Activated CD4-positive, alpha-beta T cell treated with anti-CD3 and anti-CD28 coated beads for 36 hours (primary cell): ENCODE data around the gene MAEL. TPM values are rescaled to one million over a fixed set of nuclear protein-coding genes. Genes with fewer than 3 reads are reported as not detected.

Source experiments
- ATAC-seq: fragments of 200-7000 bp; cut with Tn5 transposase; one replicate; pipeline ENCODE4 v1.10.0; 2021; ENCODE audit warnings: mild to moderate bottlenecking, moderate library complexity
- CTCF ChIA-PET: fragments of 350-600 bp; sonication (Branson Sonifier 250); formaldehyde crosslinking; loops from one replicate; lab custom pipeline; 2021; ENCODE audit warnings: antibody characterized with exemption; lab: Charles Lee
- POLR2A ChIA-PET: fragments of 350-600 bp; sonication (Branson Sonifier 250); formaldehyde crosslinking; loops from one replicate; lab custom pipeline; 2021; ENCODE audit warnings: antibody characterized with exemption, inconsistent platforms; lab: Charles Lee
- DNase-seq: peaks from one replicate; pipeline ENCODE4 v3.0.0-alpha.2; 2020
- H3K27ac Mint-ChIP-seq: one replicate; pipeline ENCODE4 v1.8.0; 2021; ENCODE audit warnings: mixed read lengths
- H3K27me3 Mint-ChIP-seq: one replicate; pipeline ENCODE4 v1.8.0; 2021; ENCODE audit warnings: mixed read lengths
- H3K36me3 Mint-ChIP-seq: one replicate; pipeline ENCODE4 v1.8.0; 2021; ENCODE audit warnings: low read depth, mixed read lengths
- H3K4me1 Mint-ChIP-seq: one replicate; pipeline ENCODE4 v1.8.0; 2021; ENCODE audit warnings: mixed read lengths
- H3K4me3 Mint-ChIP-seq: one replicate; pipeline ENCODE4 v1.8.0; 2021; ENCODE audit warnings: mild to moderate bottlenecking, moderate library complexity, mixed read lengths
- H3K9me3 Mint-ChIP-seq: one replicate; pipeline ENCODE4 v1.8.0; 2021; ENCODE audit warnings: low read depth, mixed read lengths
- intact Hi-C, 2 experiments: fragments of 100-400 bp; cut with DNase I in 1 of 2; cut with micrococcal nuclease in 1 of 2; formaldehyde crosslinking; loops; one replicate each; pipeline versions ENCODE4 v1.14.2 to v1.15.1; 2022 to 2024; cut with DNase I, micrococcal nuclease
- total RNA-seq, 2 experiments: library from RNA; stranded (reverse); gene quantifications; one replicate each; pipeline ENCODE4 v1.2.3, GENCODE V29; 2021

Gene MAEL
- total RNA-seq, 2 experiments from 2014 or later, result 0.11 TPM; not detected in 1

- ChIA-PET CTCF (interaction anchor here (0.9 to 1.0 kb wide), 2 partner anchors 77 to 102 kb away, joined by 3 read pairs; no protein-coding TSS in a partner anchor), POLR2A (no interaction called here)
- intact Hi-C loops, result no loop called here
- H3K4me3 Mint-ChIP-seq, result no peak overlapping the region
- no peak overlapping the region for H3K27ac Mint-ChIP-seq
- peaks cover 2% of the 10 kb centered on the region for H3K36me3 Mint-ChIP-seq
- no peak for DNase-seq
- H3K4me1 Mint-ChIP-seq, result peaks cover 9% of the 10 kb centered on the region
- no peak for ATAC-seq
- H3K27me3 Mint-ChIP-seq, result peaks cover 16% of the 10 kb centered on the region
- H3K9me3 Mint-ChIP-seq, result no peaks in the 10 kb centered on the region
These were observed 32.8 kb upstream of the MAEL start for GRCh38 chr1:166956057-166956850.

- Mint-ChIP-seq H3K27ac (no peak overlapping the region), H3K4me3 (no peak overlapping the region), H3K36me3 (peaks cover 2% of the 10 kb centered on the region), H3K27me3 (peaks cover 16% of the 10 kb centered on the region), H3K9me3 (no peaks in the 10 kb centered on the region), H3K4me1 (peaks cover 9% of the 10 kb centered on the region)
- DNase-seq (no peak), ATAC-seq (no peak)
- intact Hi-C loops, result no loop called here
- CTCF ChIA-PET, result interaction anchor here (0.9 kb wide), 1 partner anchor 47 kb away, joined by 3 read pairs; no protein-coding TSS in a partner anchor
- POLR2A ChIA-PET, result no interaction called here
These were observed 32.2 kb upstream of the MAEL start for GRCh38 chr1:166956872-166957271.

DNA sequence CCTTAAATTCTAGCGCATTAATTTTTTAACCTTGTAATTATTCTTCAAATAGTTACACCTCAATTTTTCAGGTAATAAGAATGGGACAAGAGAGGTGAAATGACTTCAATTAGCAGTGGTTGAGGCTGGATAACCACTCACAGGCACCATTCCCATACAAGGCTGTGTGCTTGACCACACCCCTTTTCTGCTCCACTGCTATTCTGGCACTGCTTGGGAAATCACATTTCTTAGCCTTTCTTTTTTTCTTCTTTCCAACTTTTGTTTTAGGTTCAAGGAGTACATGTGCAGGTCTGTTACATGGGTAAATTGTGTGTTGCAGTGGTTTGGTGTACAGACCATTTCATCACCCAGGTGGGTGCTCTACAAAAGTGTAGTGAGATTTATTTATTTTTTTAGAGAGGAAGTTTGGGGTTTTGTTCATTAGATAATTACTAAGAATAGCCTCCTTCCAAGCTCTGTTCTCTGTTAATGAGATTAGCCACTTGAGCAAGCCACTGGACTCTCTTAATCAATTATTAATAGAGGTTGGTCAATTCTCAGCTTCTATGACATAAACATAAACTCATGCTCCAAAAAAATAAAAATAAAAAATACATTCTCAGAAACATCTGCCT lies 28.1 kb upstream of the MAEL start:
- H3K27me3 Mint-ChIP-seq, result peaks cover 14% of the 10 kb centered on the region
- H3K4me3 Mint-ChIP-seq, result no peak overlapping the region
- DNase-seq (no peak), ATAC-seq (no peak)
- ChIA-PET POLR2A (no interaction called here), CTCF (interaction anchor here (0.7 to 1.7 kb wide), 3 partner anchors 13 to 98 kb away, joined by 3 to 7 read pairs (median 5); no protein-coding TSS in a partner anchor)
- no peaks in the 10 kb centered on the region for H3K4me1 Mint-ChIP-seq
- H3K9me3 Mint-ChIP-seq, result no peaks in the 10 kb centered on the region
- no peaks in the 10 kb centered on the region for H3K36me3 Mint-ChIP-seq
- H3K27ac Mint-ChIP-seq, result no peak overlapping the region
- intact Hi-C loops, result no loop called here

GRCh38 chr1:166969074-166969677 lies 19.9 kb upstream of the MAEL start:
- Mint-ChIP-seq H3K27ac (peak overlapping the region; percentile 49), H3K9me3 (no peaks in the 10 kb centered on the region), H3K4me3 (no peak overlapping the region), H3K4me1 (peaks cover 45% of the 10 kb centered on the region), H3K36me3 (no peaks in the 10 kb centered on the region), H3K27me3 (peaks cover 26% of the 10 kb centered on the region)
- ChIA-PET CTCF (interaction anchor here (1.4 to 2.8 kb wide), 3 partner anchors 8 to 90 kb away, joined by 4 to 15 read pairs (median 4); no protein-coding TSS in a partner anchor), POLR2A (no interaction called here)
- DNase-seq, result peak; percentile 38
- intact Hi-C loops, result no loop called here
- peak; percentile 59 for ATAC-seq

DNA sequence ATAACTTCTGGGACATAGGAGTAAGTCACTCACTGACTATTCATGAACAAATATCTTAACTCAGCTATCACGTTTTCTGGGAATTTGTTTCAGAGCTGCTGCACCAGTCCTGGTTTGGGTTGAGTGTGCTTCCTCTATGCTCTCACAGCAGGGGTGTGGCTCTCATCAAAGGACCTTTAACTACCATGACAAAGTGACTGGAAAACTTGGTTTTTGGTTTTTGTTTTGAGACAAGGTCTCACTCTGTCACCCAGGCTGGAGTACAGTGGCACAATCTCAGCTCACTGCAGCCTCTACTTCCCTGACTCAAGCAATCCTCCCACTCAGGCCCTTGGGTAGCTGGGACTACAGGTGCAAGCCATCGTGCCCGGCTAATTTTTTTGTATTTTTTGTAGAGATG lies 17.8 kb upstream of the MAEL start:
- H3K4me1 Mint-ChIP-seq, result peaks cover 58% of the 10 kb centered on the region
- H3K27ac Mint-ChIP-seq, result no peak overlapping the region
- H3K9me3 Mint-ChIP-seq, result no peaks in the 10 kb centered on the region
- CTCF ChIA-PET, result interaction anchor here (1.8 kb wide), 1 partner anchor 86 kb away, joined by 6 read pairs; no protein-coding TSS in a partner anchor
- intact Hi-C loops, result loop anchor here (5.0 to 10.0 kb wide), 4 partner anchors 86 to 486 kb away; partner anchors contain the start of gene POU2F1 (in 1 of the 2)
- no peaks in the 10 kb centered on the region for H3K36me3 Mint-ChIP-seq
- DNase-seq (peak; percentile 51), ATAC-seq (peak; percentile 63)
- POLR2A ChIA-PET, result interaction anchor here (0.9 kb wide), 1 partner anchor 17 kb away, joined by 3 read pairs; no protein-coding TSS in a partner anchor
- peaks cover 26% of the 10 kb centered on the region for H3K27me3 Mint-ChIP-seq
- H3K4me3 Mint-ChIP-seq, result no peak overlapping the region

DNA sequence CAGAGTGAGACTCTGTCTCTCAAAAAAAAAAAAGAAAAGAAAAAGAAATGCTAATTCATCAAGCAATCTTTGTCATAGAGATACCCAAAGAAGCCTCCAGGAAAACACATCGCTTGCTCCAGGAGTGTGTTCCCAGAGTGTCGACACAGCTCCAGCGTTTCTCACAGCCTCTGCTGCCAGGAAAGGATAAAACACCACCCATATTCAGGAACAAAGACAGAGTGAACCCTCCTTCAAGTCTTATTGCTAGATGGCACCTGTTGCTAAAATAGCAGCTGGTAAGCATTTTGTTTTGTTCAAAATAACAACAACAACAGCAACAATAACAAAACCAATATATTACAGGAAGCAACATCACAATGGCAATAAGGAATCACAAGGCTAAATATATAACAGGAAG lies 16.9 kb upstream of the MAEL start:
- peaks cover 30% of the 10 kb centered on the region for H3K27me3 Mint-ChIP-seq
- H3K9me3 Mint-ChIP-seq, result no peaks in the 10 kb centered on the region
- no peaks in the 10 kb centered on the region for H3K36me3 Mint-ChIP-seq
- H3K4me3 Mint-ChIP-seq, result no peak overlapping the region
- peaks cover 64% of the 10 kb centered on the region for H3K4me1 Mint-ChIP-seq
- POLR2A ChIA-PET, result no interaction called here
- no peak overlapping the region for H3K27ac Mint-ChIP-seq
- CTCF ChIA-PET, result interaction anchor here (0.6 to 1.8 kb wide), 3 partner anchors 85 to 569 kb away, joined by 3 to 6 read pairs (median 3); no protein-coding TSS in a partner anchor
- DNase-seq, result no peak
- intact Hi-C loops, result loop anchor here (5.0 to 10.0 kb wide), 4 partner anchors 85 to 487 kb away; partner anchors contain the start of gene POU2F1 (in 1 of the 2)
- no peak for ATAC-seq

GRCh38 chr1:166972826-166973225 lies 16.3 kb upstream of the MAEL start:
- Mint-ChIP-seq H3K9me3 (no peaks in the 10 kb centered on the region), H3K27me3 (peaks cover 29% of the 10 kb centered on the region), H3K36me3 (no peaks in the 10 kb centered on the region), H3K4me3 (no peak overlapping the region), H3K27ac (peak overlapping the region; percentile 38), H3K4me1 (peaks cover 64% of the 10 kb centered on the region)
- CTCF ChIA-PET, result interaction anchor here (0.6 to 1.8 kb wide), 3 partner anchors 85 to 569 kb away, joined by 3 to 6 read pairs (median 3); no protein-coding TSS in a partner anchor
- ATAC-seq (no peak), DNase-seq (no peak)
- POLR2A ChIA-PET, result no interaction called here
- intact Hi-C loops, result loop anchor here (5.0 to 10.0 kb wide), 4 partner anchors 84 to 488 kb away; partner anchors contain the start of gene POU2F1 (in 1 of the 2)

DNA sequence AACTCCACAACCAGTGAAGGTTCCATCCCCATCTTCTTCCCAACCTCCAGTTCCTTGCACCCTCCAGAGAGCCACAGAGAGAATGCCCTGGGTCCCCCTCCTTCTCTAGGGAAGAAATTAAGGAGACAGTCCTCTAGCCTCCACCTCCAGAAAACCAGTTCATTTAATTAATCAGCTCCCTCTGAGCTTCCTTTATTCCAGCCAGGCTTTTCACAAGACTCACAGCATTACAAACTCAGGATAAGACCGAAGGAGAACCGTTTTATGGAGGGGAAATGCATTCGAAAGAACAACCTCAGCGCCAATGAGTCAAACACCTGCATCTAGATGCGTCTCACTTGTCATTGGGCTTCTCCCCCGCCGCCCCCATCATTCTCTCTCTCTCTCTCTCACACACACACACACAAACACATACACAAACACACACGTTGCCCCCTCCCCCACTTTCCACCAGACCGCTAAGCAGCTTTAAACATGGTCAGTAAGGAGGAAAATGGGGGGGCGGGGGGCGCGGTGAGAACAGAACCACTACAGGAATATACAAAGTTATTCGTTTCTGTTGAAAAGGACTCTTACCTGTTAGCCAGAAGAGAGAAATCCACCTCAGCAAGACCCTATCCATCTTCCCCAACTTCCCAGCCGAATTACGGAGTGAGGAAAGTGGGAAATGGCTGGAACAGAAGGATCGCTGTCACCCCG lies 14.3 kb upstream of the MAEL start:
- intact Hi-C loops, result loop anchor here (1.0 to 10.0 kb wide), 11 partner anchors 68 to 490 kb away; partner anchors contain the start of genes POU2F1 (in 2 of the 2), POGK (in 1 of the 2) and TADA1 (in 1 of the 2)
- peaks cover 21% of the 10 kb centered on the region for H3K27me3 Mint-ChIP-seq
- peaks cover 56% of the 10 kb centered on the region for H3K4me1 Mint-ChIP-seq
- ChIA-PET POLR2A (interaction anchor here (0.7 kb wide), 2 partner anchors 127 to 473 kb away, joined by 4 read pairs; no protein-coding TSS in a partner anchor), CTCF (interaction anchor here (1.0 to 2.1 kb wide), 4 partner anchors 11 to 84 kb away, joined by 3 to 8 read pairs (median 6); no protein-coding TSS in a partner anchor)
- peak overlapping the region; percentile 93 for H3K4me3 Mint-ChIP-seq
- H3K36me3 Mint-ChIP-seq, result no peaks in the 10 kb centered on the region
- DNase-seq, result peak; percentile 79
- ATAC-seq, result peak; percentile 40
- H3K9me3 Mint-ChIP-seq, result no peaks in the 10 kb centered on the region
- H3K27ac Mint-ChIP-seq, result peak overlapping the region; percentile 99

GRCh38 chr1:166975361-166976129 lies 13.5 kb upstream of the MAEL start, which contains the start of gene ILDR2:
Gene ILDR2 (minus strand): TSS chr1:166975540. CDS start chr1:166975268, 272 bp downstream.
- H3K4me1 Mint-ChIP-seq, result peaks cover 51% of the 10 kb centered on the region
- H3K36me3 Mint-ChIP-seq, result no peaks in the 10 kb centered on the region
- peak within 1 kb of the TSS; percentile 93 for H3K4me3 Mint-ChIP-seq
- POLR2A ChIA-PET, result no interaction called here
- H3K27me3 Mint-ChIP-seq, result peaks cover 21% of the 10 kb centered on the region
- H3K27ac Mint-ChIP-seq, result peak within 1 kb of the TSS; percentile 99
- ATAC-seq (peak; percentile 60), DNase-seq (peak; percentile 87)
- intact Hi-C loops, result loop anchor here (1.0 to 10.0 kb wide), 12 partner anchors 65 to 491 kb away; partner anchors contain the start of genes POU2F1 (in 2 of the 2), POGK (in 1 of the 2) and TADA1 (in 1 of the 2)
- no peaks in the 10 kb centered on the region for H3K9me3 Mint-ChIP-seq
- CTCF ChIA-PET, result interaction anchor here (0.6 to 2.1 kb wide), 3 partner anchors 66 to 767 kb away, joined by 4 to 8 read pairs (median 8); no protein-coding TSS in a partner anchor
